Ectodermal cell (in vitro differentiated cells): Measurements from ENCODE around the gene C1S.
"Not testable (repeated sequence)": the region's sequence is repeated elsewhere in the genome, so short reads cannot be mapped to it uniquely, and the experiment has no call there.

ENCODE experiments used
- H3K27ac ChIP-seq: 2 replicates; pipeline ENCODE4 v1.7.0; 2013; ENCODE audit warnings: mild to moderate bottlenecking, low read depth, low read length; ENCODE audit not compliant: insufficient read depth, poor library complexity, severe bottlenecking
- H3K27me3 ChIP-seq: 2 replicates; pipeline ENCODE4 v1.7.0; 2013; ENCODE audit warnings: mild to moderate bottlenecking, low read length; ENCODE audit not compliant: insufficient read depth, control insufficient read depth, poor library complexity, severe bottlenecking
- H3K36me3 ChIP-seq: one replicate; pipeline ENCODE4 v1.7.0; 2013; ENCODE audit warnings: low read length; ENCODE audit not compliant: control insufficient read depth, insufficient read depth
- H3K4me1 ChIP-seq: one replicate; pipeline ENCODE4 v1.7.0; 2013; ENCODE audit warnings: low read length; ENCODE audit not compliant: control insufficient read depth, insufficient read depth
- H3K4me3 ChIP-seq: 2 replicates; pipeline ENCODE4 v1.7.0; 2013; ENCODE audit warnings: low read depth, low read length, control low read depth; ENCODE audit not compliant: insufficient read depth
- H3K9me3 ChIP-seq: 2 replicates; pipeline ENCODE4 v1.7.0; 2013; ENCODE audit warnings: mild to moderate bottlenecking, low read length, moderate library complexity; ENCODE audit not compliant: control insufficient read depth
- WGBS, 2 experiments: methylation state at CpG; one replicate each; pipeline ENCODE4 v1.1.7; 2013; ENCODE audit warnings: missing lambda C conversion rate in 2 of 2; 5-methylcytosine and 5-hydroxymethylcytosine counted together

Gene C1S

DNA sequence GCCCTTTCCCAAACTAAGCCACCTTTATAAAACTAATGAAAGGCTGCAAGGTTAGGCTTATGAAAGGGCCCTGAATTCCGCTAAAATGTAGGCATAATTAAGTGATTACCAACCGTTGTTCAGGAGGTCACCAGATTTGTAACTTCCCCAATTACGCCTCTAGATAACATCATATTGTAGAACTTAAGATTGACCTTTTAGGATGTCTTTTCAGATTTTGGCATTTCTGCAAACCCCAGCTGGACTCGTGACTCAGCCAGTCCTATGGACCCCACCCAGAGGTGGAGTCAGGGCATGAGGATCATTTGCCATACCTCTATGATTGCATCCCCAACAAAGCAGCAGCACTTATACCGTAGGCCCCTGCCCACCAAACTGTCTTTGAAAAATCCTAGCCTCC lies 38.6 kb upstream of the C1S start:
- no peaks in the 10 kb centered on the region for H3K27me3 ChIP-seq
- no peaks in the 10 kb centered on the region for H3K36me3 ChIP-seq
- no peaks in the 10 kb centered on the region for H3K9me3 ChIP-seq
- H3K4me3 ChIP-seq: no peak overlapping the region
- H3K4me1 ChIP-seq: peaks cover 6% of the 10 kb centered on the region
- 94 to 95% methylated on average over 5 of the region's 5 CpGs for WGBS, 2 experiments
- H3K27ac ChIP-seq: no peak overlapping the region

DNA sequence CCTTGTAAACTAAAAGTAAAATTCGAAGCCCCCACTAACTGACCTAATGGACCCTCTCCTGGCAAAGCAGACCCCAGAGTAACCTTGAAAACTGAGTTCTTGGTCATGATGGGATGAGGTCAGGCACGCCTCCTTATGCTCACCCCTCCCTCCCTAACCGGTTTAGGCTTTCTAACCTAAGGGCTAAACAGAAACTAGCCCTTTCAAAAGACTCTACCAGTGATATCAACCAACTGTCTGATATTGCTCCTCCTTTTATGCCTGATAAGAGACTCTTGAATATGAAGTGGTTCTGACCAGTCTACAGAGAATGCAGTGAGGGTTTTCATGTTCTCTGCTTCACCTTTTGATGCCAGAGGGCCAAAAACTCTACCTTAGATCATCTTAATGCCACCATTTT lies 37.4 kb upstream of the C1S start:
- Histone ChIP-seq H3K36me3 (no peaks in the 10 kb centered on the region), H3K27me3 (no peaks in the 10 kb centered on the region), H3K27ac (no peak overlapping the region), H3K9me3 (no peaks in the 10 kb centered on the region), H3K4me3 (no peak overlapping the region), H3K4me1 (no peaks in the 10 kb centered on the region)
- WGBS, 2 experiments: 82 to 84% methylated on average over 3 of the region's 3 CpGs

DNA sequence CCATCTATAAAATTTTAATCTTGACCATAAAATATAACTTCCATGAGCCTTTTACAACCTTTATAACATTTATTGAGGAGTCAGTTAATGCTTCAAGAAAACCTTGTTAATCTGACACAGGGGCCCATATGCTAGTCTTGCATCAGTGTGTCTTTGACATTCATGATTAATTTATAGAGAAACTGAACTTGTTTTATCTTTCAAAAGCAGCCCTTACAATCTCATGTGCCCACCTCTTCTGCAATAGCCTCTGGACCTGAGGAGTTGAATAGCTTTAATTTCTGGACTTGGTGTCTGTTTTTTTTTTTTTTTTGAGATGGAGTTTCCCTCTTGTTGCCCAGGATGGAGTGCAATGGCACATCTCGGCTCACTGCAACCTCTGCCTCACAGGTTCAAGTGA lies 33.7 kb upstream of the C1S start:
- 91 to 95% methylated on average over 1 of the region's 1 CpG for WGBS, 2 experiments
- Histone ChIP-seq H3K27ac (no peak overlapping the region), H3K9me3 (no peaks in the 10 kb centered on the region), H3K4me3 (no peak overlapping the region), H3K36me3 (no peaks in the 10 kb centered on the region), H3K27me3 (no peaks in the 10 kb centered on the region), H3K4me1 (no peaks in the 10 kb centered on the region)

DNA sequence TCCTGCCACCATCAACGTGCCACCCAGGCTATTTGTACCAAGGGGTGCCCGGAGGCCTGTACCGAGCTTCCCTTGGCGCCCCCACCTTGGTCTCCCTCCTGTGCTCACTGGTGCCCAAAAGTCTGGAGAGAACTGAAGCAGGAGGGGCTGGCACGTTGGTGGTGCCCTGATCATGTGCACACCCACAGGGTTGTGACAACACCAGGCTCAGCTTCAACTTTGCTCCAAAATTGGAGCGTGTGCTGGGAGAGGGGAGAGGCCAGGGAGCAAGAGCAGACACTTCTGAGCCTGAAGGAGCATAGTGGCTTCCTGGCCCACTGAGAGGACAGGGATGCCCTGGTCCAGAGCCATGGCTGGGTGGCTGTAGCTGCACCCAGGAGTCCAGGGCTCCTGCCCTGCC lies 29.2 kb upstream of the C1S start:
- Histone ChIP-seq H3K9me3 (no peaks in the 10 kb centered on the region), H3K36me3 (no peaks in the 10 kb centered on the region), H3K4me3 (no peak overlapping the region), H3K27ac (no peak overlapping the region), H3K27me3 (no peaks in the 10 kb centered on the region), H3K4me1 (no peaks in the 10 kb centered on the region)
- 87 to 88% methylated on average over 6 of the region's 6 CpGs for WGBS, 2 experiments

DNA sequence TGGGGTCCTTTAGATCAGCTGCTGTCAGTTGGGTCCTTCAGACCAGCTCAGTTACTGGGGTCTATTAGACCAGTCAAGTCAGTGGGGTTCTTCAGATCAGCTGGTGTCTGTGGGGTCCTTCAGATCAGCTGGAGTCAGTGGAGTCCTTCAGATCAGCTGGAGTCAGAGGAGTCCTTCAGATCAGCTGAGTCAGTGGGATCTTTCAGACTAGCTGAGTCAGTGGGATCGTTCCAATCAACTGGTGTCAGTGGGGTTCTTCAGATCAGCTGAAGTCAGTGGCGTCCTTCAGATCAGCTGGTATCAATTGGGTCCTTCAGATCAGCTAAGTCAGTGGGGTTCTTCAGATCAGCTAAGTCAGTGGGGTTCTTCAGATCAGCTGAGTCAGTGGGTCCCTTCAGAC lies 27.5 kb upstream of the C1S start:
- Histone ChIP-seq H3K27ac (no peak overlapping the region), H3K36me3 (no peaks in the 10 kb centered on the region), H3K9me3 (no peaks in the 10 kb centered on the region), H3K4me3 (no peak overlapping the region), H3K4me1 (no peaks in the 10 kb centered on the region), H3K27me3 (no peaks in the 10 kb centered on the region)
- WGBS, 2 experiments: 91 to 94% methylated on average over 2 of the region's 2 CpGs

DNA sequence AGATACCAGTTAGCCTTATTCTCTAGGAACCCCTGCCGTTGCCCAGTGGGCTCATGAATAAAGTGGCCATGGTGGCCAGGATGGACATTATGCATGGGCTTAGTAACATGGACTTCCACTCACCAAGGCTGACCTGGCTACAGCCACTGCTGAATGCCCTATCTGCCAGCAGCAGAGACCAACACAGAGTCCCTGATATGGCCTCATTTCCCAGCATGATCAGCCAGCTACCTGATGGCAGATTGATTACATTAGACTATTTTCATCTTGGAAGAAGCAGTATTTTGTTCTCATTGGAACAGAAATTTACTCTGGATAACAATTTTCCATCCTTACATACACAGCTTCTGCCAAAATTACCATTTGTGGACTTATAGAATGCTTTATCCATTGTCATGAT lies 26.1 kb upstream of the C1S start:
- WGBS, 2 experiments: 84 to 100% methylated on average over 1 of the region's 1 CpG
- H3K4me3 ChIP-seq: no peak overlapping the region
- no peaks in the 10 kb centered on the region for H3K4me1 ChIP-seq
- no peak overlapping the region for H3K27ac ChIP-seq
- no peaks in the 10 kb centered on the region for H3K36me3 ChIP-seq
- H3K27me3 ChIP-seq: no peaks in the 10 kb centered on the region
- H3K9me3 ChIP-seq: no peaks in the 10 kb centered on the region

DNA sequence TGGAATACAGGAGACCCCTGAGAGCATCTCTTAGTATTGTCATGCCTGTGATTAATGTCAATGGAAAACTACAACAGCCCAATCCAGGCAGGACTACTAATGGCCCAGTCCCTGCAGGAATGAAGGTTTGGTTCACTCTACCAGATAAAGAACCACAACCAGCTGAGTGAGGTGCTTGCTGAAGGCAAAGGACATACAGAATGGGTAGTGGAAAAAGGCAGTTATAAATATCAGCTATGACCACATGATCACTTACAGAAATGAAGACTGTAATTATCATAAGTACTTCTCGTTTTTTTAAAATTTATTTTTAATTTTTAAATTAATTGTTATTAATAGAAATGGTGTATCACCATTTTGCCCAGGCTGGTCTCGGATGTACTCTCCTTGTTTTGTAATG lies 25.1 kb upstream of the C1S start:
- Histone ChIP-seq H3K9me3 (no peaks in the 10 kb centered on the region), H3K27ac (no peak overlapping the region), H3K4me3 (no peak overlapping the region), H3K36me3 (no peaks in the 10 kb centered on the region), H3K27me3 (no peaks in the 10 kb centered on the region), H3K4me1 (no peaks in the 10 kb centered on the region)
- no CpG with 5 or more reads among the region's 2 CpGs for WGBS, 2 experiments

DNA sequence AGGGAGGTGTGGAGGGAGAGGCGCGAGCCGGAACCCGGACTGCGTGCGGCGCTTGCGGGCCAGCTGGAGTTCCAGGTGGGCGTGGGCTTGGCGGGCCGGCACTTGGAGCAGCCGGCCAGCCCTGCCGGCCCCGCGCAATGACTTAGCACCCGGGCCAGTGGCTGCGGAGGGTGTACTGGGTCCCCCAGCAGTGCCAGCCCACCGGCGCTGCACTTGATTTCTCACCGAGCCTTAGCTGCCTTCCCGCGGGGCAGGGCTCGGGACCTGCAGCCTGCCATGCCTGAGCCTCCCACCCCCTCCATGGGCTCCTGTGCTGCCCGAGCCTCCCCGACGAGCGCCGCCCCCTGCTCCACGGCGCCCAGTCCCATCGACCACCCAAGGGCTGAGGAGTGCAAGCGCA lies 23.1 kb upstream of the C1S start:
- not testable (repeated sequence) for H3K36me3 ChIP-seq, H3K27me3 ChIP-seq, H3K4me1 ChIP-seq, H3K27ac ChIP-seq, H3K9me3 ChIP-seq, H3K4me3 ChIP-seq
- WGBS, 2 experiments: 94 to 95% methylated on average over 32 of the region's 32 CpGs

DNA sequence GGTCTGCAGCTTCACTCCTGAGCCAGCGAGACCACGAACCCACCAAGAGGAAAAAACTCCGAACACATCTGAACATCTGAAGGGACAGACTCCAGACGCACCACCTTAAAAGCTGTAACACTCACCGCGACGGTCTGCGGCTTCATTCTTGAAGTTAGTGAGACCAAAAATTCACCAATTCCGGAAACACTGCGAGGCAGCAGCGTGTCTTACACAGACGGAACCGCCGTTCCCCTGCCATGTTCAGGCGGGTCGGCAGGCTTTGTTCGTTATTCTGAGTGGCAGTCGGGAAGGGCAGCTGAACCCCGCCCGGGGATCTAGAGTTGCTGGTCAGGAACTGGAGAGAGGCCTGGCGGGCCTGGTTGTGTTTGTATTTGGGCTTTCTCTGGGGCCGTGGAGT lies 21.9 kb upstream of the C1S start:
- Histone ChIP-seq H3K4me3 (no peak overlapping the region), H3K9me3 (no peaks in the 10 kb centered on the region), H3K4me1 (no peaks in the 10 kb centered on the region), H3K36me3 (no peaks in the 10 kb centered on the region), H3K27ac (no peak overlapping the region), H3K27me3 (no peaks in the 10 kb centered on the region)
- WGBS, 2 experiments: 96% methylated on average over 22 of the region's 22 CpGs

DNA sequence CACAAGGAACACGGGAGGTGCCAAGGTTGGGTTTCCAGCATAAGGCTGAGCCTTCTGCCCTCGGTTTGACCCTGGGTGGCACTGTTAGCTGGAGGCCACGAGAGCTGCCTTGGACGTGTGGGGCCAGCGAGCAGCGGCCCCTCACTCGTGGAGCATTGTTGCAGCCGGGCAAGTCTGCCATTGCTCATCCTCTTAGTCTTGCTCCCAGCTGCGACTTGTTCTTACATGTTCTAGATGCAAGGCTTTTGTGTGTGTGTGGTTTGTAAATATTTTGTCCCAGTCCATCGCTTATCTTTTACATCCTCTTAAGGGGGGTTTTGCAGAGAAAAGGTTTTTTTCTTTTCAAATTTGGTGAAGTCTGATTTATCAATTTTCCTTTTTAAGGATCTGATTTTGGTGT lies 21.1 kb upstream of the C1S start:
- 92 to 93% methylated on average over 9 to 10 of the region's 10 CpGs for WGBS, 2 experiments
- Histone ChIP-seq H3K4me1 (no peaks in the 10 kb centered on the region), H3K4me3 (no peak overlapping the region), H3K27ac (no peak overlapping the region), H3K36me3 (no peaks in the 10 kb centered on the region), H3K9me3 (no peaks in the 10 kb centered on the region), H3K27me3 (no peaks in the 10 kb centered on the region)

DNA sequence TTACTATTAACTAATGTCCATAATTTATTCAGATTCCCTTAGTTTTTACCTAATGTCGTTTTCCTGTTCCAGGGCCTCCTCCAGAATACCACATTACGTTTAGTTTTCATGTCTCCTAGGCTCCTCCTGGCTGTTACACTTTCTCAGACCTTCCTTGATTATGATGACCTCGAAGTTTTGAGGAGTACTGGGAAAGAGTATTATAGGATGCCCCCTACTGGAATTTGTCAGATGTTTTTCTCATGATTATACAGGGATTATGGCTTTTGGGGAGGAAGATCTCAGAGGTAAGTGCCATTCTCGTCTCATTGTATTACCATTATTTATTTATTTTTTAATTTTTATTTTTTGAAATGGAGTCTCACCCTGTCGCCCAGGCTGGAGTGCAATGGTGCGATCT lies 17.7 kb upstream of the C1S start:
- 73 to 77% methylated on average over 5 of the region's 6 CpGs for WGBS, 2 experiments

More for the DNA sequence above, 17.7 kb upstream of the C1S start:
- Histone ChIP-seq H3K9me3 (no peaks in the 10 kb centered on the region), H3K36me3 (no peaks in the 10 kb centered on the region), H3K4me3 (no peak overlapping the region), H3K27ac (no peak overlapping the region), H3K27me3 (no peaks in the 10 kb centered on the region), H3K4me1 (no peaks in the 10 kb centered on the region)
